Testis (tissue), 2 donors: Measurements from ENCODE around the gene COL1A2.

Experiments
- CTCF ChIP-seq, 3 experiments: fragments of 450-650 bp in 2 of 3; fragments of 200-600 bp in 1 of 3; sonication (generic) in 1 of 3; IDR thresholded peaks; one replicate each; pipeline ENCODE4 v1.5.1; 2016 to 2019; ENCODE audit warnings: antibody characterized with exemption in 3 of 3, mild to moderate bottlenecking in 2 of 3, moderate library complexity in 1 of 3
- POLR2A ChIP-seq: fragments of 450-650 bp; IDR thresholded peaks from one replicate; pipeline ENCODE4 v1.6.1; 2017; ENCODE audit warnings: antibody characterized with exemption, mild to moderate bottlenecking, moderate library complexity

- TF ChIP-seq CTCF (IDR thresholded peaks at IDR 0.05) = no peak
- no peak for TF ChIP-seq POLR2A
These were observed 39.7 kb upstream of the COL1A2 start for GRCh38 chr7:94354953-94355352.
